ENCODE data around the gene DCTN1.
A peak's percentile ranks its signal among the peaks of the same experiment; 100 is the strongest.
"Not testable (repeated sequence)": the region's sequence is repeated elsewhere in the genome, so short reads cannot be mapped to it uniquely, and the experiment has no call there.

The DCTN1 gene

DNA sequence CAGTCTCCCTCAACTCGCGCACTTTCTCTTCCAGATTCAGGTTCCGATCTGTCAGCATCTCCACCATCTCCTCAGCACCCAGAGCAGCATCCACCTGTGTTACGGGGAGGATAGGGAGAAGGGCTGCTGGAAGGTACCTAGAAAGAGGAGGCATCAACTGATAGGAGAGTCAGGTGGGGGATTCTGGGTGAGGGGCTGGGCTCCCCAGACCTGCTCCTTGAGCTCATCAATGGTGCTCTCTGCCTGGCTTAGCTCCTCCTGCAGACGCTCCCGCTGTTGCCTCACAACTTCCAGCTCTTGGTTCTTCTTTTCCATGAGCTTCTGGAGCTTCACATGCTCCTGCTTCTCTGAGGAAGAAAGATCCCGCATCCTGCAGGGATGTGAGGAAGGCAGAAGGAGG, 10.1 kb downstream of the DCTN1 start:
- no peak for DNase-seq (ENCODE audit: low read depth)

DNA sequence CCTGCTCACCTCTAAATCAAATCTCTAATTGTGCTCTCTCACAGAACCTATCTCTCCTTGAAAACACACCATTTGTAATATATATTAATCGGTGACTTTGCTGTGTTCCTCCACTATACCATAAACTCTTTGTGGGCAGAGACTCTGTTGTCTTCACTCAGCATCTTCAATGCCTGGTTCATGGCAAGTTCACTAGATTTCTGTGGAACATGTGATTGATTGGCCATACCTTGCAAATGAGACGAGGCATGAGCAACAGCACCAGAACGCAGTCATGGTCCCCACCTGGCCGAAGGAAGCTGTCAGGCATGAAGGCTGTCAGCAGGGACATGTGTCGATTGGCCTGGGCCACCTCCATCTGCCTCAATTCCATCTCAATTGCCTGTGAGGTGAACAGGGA, 11.6 kb downstream of the DCTN1 start:
- no peak for DNase-seq (ENCODE audit: low read depth)

DNA sequence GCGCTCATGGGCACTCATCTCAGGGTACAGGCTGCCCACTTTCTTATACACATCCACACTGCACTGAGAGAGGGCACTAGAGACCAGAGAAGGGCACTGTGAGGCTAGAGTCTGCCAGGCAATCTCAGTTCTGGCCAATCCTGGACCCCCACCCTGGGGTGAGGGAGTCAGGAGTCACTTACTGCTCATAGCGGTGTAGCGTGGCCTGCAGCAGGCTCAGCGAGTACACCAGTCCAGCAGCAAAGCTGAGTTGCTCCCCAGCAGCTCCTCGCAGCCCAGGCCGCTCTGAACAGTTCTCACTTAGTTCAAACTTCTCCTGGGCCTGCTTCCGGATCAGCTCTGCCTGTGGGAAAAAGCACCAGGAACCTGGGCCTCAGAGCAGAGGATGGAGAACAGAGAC, 12.3 kb downstream of the DCTN1 start:
- no peak for DNase-seq (ENCODE audit: low read depth)

DNA sequence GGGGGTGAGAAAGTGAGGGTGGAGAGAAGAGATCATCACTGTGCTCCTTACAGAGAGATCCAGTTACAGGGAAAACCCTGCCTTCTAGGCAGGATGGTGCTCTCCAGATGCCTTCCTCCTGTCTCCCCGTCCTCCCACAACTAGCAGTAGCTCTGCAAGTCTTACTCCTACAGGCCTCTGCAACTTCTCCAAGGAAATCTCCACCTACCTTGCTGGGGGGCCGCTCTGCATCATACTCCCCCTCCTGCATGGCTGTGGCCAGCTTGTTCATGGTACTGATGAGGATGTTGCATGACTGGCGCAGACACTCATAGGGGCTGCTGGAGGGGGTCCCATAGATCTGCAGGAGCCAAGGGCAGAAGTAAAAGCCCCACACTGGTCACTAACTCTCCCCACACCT, 14.1 kb downstream of the DCTN1 start:
- no peak for DNase-seq (ENCODE audit: low read depth)

DNA sequence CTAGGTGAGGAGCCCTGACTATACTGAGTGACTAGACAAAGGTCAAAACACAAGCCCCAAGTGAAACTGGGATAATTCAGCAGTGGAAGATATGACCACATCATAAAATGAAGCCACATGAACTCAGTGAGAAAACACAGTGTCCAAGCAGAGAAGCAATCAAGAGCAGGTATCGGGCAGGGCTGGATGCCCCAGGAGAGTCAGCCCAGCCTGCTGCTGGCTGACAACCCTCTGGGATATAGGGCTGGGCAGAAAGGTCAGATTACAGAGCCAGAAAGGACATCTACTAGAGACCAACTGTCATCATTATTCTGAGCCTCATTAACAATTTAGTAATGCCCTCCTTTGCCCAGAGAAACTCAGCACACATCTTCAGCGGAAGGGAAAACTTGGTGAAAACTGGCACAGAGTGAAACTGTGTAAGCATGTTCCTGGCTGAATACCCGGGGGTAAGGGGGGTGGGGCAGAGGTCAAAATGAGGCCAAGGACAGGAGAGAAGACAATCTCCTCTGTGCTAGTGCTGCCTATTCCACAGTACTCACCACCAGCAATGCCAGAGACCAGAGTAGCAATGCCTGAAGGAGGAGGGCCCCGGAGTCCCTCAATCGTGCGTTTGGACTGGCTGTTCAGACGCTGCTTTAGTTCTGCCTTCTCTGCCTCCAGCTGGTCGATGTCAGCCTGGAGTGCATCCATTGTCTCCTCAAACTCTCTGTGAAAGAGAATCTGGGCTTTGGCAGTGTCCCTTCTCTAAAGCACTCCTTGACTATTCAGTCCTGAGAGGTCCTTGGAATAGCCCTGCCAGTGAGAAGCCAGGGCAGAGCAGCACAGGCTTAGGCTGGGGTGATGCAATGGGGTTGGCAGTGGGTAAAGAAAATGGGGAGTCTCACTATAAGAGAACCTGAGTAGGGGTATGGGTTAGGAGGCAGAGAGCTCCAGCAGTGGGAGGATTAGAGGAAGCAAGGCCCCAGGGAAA, 15.3 kb downstream of the DCTN1 start:
- DNase-seq (ENCODE audit: low read depth): no peak

DNA sequence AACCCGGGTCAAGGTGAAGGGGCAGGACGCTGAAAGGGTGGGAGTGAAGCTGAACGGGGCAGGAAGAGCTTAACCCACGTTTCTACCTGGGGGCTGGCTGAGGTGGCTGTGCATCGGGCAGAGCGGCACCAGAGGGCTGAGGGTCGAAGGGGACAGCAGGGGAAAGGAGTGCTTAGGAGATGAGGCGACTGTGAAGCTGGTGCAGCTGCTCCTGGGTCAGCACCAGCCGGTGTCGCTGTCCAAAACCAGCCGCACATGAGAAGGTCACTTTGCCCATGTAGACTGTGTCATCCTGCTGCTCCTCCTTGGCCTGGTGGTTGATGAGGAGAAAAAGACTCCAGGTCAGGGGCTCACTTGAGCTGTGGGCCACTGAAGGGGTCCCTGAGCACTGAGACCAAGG, 18.8 kb downstream of the DCTN1 start:
- DNase-seq (ENCODE audit: low read depth): no peak

DNA sequence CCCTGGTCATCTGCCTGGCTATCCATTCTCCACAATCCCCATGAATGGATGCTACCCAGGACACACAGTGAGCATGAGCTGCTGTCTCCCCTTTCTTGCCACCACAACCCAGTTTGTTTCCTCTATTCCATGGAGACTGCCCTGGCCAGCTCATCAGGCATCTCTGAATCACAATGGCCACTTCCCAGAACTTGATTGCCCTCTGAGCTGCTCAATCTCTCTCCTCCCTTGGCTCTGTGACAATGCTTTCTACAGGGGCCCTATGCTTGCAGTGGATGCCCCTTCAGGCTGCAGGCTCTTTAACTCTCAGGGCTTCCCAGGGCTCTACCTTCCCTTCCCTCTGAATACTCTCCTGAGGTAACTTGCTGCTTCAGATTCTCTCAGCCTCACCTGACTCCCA, 22.5 kb downstream of the DCTN1 start:
- DNase-seq (ENCODE audit: low read depth): no peak

DNA sequence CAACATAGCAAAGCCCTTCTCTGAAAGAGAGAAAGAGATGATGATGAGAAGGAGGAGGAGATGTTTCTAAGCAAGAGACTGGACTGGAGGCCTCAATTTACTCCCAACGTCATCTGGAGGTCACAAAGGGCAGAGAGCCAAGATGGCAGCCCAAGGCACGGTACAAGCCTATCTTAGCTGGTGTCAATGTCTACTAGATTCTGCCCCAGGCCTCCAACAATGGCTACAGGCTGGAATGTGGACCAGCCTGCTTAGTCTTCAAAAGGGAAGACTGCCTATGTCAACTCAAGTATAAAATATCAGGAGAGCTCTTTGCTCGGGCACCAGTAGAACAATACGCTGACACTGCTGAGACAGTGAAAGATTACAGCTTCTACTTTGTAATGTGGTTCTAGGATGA, 30.2 kb downstream of the DCTN1 start:
- DNase-seq (ENCODE audit: low read depth): no peak

DNA sequence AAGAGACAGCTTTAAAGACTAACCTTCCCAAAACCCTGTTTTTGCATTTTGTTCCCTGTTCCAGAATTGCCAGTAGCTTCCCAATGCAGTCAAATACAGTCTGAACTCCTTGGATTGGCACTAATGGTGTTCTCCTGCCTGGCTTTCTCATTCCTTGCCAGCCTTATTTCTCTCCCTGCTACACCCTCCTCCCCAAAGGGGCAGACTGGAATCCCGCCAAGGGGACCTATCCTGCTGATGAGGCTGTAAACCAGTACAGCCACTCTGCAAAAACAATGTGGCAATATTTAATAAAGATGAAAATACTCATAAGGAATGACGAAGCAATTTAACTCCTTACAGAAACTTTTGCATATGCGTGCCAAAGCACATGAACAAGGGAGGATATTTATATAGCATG, 32.4 kb downstream of the DCTN1 start:
- DNase-seq (ENCODE audit: low read depth): no peak

DNA sequence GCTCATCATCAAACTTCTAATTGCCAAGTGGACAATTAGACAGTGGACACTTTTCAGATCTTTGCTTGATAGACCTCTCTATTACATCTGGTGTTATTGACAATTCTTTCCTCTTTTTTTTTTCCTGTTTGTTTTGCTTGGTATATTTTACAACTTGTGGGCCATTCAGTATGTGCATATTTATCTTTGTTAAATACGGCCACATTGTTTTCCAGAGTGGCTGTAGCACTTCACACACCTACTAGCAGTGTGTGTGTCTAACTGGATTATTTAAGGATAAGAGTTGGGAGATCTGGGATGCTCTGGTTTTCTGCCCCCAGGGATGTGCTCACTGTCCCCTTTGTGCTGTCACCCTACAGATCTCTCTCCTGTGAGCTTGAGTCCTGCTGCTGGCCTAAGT, 32.8 kb downstream of the DCTN1 start:
- no peak for DNase-seq (ENCODE audit: low read depth)

DNA sequence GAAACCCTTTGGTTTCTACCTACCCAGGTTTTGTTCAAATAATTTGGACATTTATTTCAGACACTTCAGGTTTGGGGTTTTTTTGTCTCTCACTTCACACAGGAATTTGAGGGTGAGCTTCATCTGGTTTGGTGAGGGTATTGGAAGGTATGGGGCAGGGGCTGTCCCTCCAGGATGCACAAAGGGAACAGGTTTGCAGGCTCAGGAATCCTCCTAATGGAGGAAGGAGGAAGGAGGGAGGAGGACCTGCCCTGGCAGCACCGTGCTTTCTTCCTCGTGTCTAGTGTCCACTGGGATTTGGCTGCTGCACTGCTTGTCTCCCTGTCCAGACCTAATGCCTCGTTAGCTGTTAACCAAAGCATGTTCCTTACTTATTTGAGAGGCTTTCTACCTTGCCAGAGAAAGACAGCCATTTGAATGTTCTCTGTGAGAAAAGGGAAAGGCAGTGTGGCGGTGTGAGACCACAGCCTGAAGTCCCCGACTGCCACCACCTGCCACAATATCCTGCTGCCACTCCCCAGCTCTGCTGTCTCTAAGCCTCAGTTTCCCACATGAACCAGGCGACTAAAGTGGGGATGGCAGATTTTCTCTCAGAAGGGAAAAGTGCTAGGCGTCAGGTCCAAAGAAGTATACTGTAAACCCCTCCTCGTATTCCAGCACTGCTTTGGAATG, 34.7 kb downstream of the DCTN1 start:
- DNase-seq (ENCODE audit: low read depth): no peak

DNA sequence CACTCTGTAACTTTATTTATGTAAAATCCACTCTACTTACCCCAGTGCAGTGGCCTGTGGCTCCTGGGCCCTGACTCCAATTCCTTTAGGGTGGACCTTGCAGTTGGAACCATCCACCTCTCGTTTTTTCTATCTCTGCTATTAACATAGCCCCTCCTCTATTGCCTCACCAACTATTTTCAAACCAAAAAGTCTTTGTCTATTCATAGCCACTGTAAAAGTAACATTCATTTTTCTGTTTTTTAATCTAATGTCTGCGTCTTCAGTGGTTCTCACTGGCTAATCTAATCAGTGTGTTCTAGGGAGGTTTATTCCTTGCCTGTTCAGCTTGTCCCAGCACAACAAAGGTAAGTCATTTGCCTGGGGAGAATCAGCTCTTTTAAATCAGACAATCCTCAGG, 36.8 kb downstream of the DCTN1 start, which contains the start of gene SLC4A5:
SLC4A5 (minus strand) TSS at position 101 of the 400 bp plus-strand sequence. CDS start 28,393 bp downstream, outside the sequence.
- no peak for DNase-seq (ENCODE audit: low read depth)

DNA sequence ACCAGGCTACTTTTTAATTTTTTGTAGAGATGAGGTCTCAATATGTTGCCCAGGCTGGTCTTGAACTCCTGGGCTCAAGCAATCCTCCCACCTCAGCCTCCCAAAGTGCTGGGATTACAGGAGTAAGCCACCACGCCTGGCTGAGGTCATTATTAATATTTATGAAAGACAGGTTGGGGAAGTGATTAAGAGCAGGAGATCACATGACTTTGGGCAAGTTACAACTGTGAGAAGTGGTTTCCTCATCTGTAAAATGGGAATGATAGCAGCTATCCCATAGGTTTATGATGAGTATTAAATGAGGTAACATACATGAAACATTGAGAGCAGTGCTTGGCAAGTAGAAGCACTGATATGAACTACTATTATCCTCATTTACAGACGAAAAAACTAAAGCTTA, 43.9 kb downstream of the DCTN1 start:
- DNase-seq (ENCODE audit: low read depth): not testable (repeated sequence)

DNA sequence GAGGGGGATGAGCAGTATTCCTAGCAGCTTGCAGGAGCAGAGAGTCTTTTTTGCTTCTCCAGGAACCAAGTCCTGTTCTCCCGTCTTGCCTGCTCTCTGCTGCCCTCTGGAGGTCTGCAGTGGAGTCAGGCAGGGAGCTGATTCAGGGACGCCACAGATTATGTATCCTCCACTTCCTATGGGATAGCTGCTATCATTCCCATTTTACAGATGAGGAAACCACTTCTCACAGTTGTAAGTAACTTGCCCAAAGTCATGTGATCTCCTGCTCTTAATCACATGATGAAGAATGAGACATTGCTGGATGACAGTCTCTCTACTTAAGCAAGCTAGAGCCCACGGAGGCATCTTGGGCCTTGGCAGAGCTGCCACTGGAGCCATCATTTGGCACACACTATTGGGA, 45.2 kb downstream of the DCTN1 start:
- peak; percentile 35 for DNase-seq (ENCODE audit: low read depth)

DNA sequence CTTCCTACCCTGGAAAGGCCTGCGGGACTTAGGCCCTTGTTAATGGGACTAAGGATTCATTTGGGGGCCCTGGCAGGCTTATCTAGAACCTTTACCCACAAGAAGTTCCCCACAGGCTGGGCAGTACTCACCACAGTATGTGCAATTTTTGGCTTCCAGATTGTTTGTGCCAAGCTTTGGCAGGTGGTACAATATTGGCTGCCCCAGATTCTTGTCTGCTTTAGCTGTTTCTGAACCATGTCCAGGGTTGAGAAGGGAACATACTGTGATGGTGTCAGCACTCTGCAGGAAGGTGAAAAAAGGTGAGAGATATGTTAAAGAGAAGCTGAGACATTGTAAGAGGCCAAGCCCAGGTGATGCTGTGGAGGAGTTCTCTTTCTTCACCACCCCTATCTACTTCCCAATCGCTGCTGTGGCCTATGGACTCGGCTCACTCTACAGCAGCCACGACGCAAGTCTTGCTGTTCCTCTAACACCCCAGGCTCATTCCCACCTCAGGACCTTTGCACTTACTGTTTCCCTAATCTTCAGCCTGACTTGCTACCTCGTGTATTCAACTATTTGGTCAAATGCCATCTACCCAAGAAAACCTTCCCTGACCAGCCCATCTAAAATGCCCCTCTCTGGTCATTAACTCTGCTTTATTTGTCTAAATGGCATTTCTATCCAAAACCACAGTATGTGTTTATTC, 46.1 kb downstream of the DCTN1 start:
- DNase-seq (ENCODE audit: low read depth): no peak

DNA sequence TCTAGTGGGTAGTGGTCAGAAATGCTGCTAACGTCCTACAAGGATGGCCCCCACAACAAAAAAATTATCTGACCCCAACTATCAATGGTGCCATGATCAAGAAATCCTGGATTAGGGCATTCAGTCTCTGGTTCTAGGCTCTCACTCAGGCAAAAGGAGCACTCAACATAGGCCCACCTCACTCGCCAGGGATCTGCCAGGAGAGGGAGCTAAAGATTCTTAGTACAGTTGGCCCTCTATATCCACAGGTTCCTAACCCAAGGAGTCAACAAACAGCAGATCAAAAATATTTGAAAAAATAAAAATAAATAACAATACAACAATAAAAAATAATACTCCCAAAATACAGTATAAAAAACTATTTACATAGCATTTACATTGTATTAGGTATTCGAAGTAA, 46.9 kb downstream of the DCTN1 start:
- DNase-seq (ENCODE audit: low read depth): no peak

DNA sequence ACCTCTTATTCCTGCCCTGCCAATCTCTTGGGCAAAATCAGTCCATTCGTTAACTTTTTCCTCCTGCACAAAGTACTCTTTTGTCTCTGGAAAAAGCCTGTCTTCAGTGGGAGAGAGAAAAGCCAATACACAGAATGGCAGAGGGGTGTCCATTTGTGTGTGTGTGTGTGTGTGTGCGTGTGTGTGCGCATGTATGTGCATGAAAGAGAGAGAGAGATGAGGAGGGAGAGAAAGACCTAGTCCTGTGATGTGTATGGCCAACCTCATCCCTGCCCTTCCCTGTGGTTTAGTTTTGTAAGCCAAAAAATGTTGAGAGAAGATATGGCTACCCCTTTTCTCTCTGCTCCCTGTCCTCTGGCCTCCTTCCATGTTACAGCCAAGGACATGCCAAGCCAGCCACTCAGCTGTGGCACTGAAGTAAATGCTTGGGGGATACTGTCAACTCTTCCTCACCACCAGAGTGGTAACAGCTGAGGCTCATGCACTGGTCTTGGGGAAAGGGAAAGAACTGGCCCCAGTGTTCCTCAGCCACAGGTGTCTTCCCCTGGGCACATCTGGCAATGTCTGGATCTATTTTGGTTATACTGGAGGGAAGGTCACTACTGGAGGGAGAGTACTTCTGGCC, 47.4 kb downstream of the DCTN1 start:
- no peak for DNase-seq (ENCODE audit: low read depth)

DNA sequence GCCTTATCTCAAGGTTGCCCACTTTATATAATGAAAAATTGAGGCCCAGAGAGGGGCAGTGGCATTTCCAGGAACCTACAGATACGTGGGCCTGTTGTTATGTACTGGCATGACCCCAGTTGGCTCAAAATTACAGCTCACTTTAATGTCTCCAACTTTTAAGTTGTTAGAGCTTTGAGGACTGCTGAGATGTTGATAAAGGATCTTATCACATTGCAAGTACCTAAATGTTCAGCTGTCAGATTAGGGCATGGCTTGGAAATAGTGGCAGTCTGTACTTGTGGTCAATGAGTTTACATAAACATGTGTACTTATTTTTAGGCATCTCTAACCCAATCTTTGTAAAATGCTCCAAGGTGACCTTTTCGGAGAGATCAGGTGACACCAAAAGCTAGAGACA, 51.5 kb downstream of the DCTN1 start:
- DNase-seq (ENCODE audit: low read depth): no peak

DNA sequence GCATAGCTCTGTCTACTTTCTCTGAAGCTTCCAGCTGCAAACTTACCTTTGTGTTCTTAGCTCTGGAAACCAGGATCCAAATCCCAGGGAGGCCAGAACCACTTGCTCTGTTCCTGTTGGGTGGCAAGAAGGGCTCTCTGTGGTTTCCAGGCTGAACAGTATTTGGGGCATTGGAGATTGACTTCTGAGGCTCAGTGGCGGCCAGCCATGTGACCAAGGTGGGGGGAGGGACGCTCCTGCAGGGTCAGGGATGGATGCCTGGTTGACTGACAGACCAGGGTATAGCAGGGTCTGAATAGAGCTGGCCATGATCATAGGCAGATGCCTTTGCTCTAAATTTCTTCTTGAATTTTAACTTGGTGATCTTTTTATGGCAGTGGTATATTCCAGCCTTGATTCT, 52.0 kb downstream of the DCTN1 start:
- no peak for DNase-seq (ENCODE audit: low read depth)

DNA sequence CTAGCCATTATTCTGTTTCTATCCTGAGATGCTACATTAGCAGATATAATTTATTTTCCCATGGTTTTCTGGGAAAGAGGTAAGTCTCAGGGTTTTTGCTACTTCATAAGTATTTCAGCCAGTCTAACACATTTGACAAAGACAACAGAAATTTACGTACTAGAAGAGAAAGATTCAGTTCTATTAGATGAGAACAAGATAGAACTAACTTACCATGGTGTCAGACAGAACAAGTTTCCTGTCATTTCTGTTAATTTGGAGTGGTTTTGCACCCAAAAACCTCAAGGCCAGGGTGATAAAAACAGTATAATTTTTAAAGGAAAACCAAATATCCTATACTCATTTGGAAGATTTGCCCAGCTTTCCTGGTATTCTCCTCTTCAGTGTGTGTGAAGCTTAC, 52.5 kb downstream of the DCTN1 start:
- DNase-seq (ENCODE audit: low read depth): no peak

DNA sequence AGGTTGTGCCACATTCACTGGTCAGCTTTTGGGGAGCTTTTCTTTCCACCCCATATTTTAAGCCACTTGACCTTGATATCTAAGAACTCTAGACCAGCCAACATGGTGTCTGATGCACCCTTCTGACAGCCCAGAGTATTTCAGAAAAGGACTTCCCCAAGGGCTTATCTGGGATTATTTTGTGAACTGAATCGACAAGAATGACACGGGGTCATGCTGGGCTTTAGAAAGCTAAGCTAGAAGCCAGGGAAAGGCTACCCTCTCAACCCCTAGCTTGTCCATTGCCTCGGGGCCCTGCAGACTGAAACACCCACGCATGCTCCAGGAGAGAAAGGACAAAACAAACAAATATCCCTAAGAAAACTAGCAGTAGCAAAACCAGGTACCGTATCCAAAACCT, 52.9 kb downstream of the DCTN1 start:
- no peak for DNase-seq (ENCODE audit: low read depth)

DNA sequence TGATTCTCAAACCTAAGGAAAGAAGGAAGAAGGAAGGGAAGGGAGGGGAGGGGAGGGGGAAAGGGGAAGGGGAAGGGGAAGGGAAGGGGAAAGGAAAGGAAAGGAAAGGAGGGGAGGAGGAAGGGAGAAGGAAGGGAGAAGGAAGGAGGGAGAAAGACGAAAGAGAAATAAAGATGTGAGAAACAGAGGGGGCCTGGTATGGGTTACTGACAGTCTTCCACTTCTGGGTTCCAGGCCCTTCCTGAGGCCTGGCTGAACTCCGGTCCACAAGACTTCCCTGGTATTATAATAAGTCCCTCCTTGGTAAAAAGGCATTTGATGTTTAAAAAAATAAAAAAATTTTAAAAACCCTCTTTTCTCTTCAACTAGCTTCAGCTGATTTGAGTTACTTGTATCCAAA, 54.3 kb downstream of the DCTN1 start:
- DNase-seq (ENCODE audit: low read depth): no peak
